CD14-positive monocyte (primary cell): ENCODE measurements around the gene RCAN3. TPM values are rescaled to one million over a fixed set of nuclear protein-coding genes. Genes with fewer than 3 reads are reported as not detected.

Experiments
- DNase-seq, 3 donors: peaks; one replicate each; pipeline ENCODE4 v3.0.0-alpha.2; 2011 to 2022
- H2AFZ ChIP-seq: 2 replicates; pipeline ENCODE4 v1.6.0; 2012; ENCODE audit warnings: mild to moderate bottlenecking, low read depth, low read length, inconsistent platforms; ENCODE audit not compliant: insufficient read depth, poor library complexity, severe bottlenecking
- H3K27ac ChIP-seq, 2 donors: 1 replicate in 1 of 2; 2 replicates in 1 of 2; pipeline ENCODE4 v1.5.1; 2012 to 2013; ENCODE audit warnings: low read length in 2 of 2, control low read depth in 1 of 2, inconsistent platforms in 1 of 2, low read depth in 1 of 2, mild to moderate bottlenecking in 1 of 2
- H3K27me3 ChIP-seq, 2 donors: one replicate each; pipeline versions ENCODE4 v1.6.0 to v1.6.1; 2011 to 2013; ENCODE audit warnings: low read length in 2 of 2; ENCODE audit not compliant: control insufficient read depth in 2 of 2, insufficient read depth in 2 of 2
- H3K36me3 ChIP-seq, 2 donors: replicated peaks in 1 of 2; 1 replicate in 1 of 2; 2 replicates in 1 of 2; pipeline versions ENCODE4 v1.5.1 to v1.6.1; 2012 to 2013; ENCODE audit warnings: low read length in 2 of 2, control low read depth in 1 of 2, inconsistent platforms in 1 of 2, mild to moderate bottlenecking in 1 of 2; ENCODE audit not compliant: insufficient read depth in 2 of 2, control insufficient read depth in 1 of 2
- H3K4me1 ChIP-seq, 2 donors: 1 replicate in 1 of 2; 2 replicates in 1 of 2; pipeline versions ENCODE4 v1.5.1 to v1.6.1; 2012 to 2013; ENCODE audit warnings: low read length in 2 of 2, control low read depth in 1 of 2, inconsistent platforms in 1 of 2, mild to moderate bottlenecking in 1 of 2, moderate library complexity in 1 of 2; ENCODE audit not compliant: insufficient read depth in 2 of 2, control insufficient read depth in 1 of 2
- H3K4me2 ChIP-seq: replicated peaks from 2 replicates; pipeline ENCODE3; 2012; ENCODE audit warnings: low read length, moderate library complexity, mild to moderate bottlenecking; ENCODE audit not compliant: poor library complexity, severe bottlenecking; ENCODE audit errors: extremely low read depth
- H3K4me3 ChIP-seq, 3 experiments: fragments of 200-600 bp in 1 of 3; sonication (generic) in 1 of 3; replicated peaks in 1 of 3; 1 replicate in 2 of 3; 2 replicates in 1 of 3; pipeline ENCODE4 v1.5.1; 2011 to 2013; ENCODE audit warnings: low read length in 3 of 3, mild to moderate bottlenecking in 3 of 3, control low read depth in 2 of 3, low read depth in 2 of 3, inconsistent platforms in 1 of 3, moderate library complexity in 1 of 3
- H3K79me2 ChIP-seq: 2 replicates; pipeline ENCODE4 v1.6.0; 2012; ENCODE audit warnings: mild to moderate bottlenecking, control low read depth, inconsistent platforms, low read length, moderate library complexity; ENCODE audit not compliant: insufficient read depth
- H3K9ac ChIP-seq: 2 replicates; pipeline ENCODE4 v1.6.0; 2017; ENCODE audit warnings: low read length, mild to moderate bottlenecking; ENCODE audit not compliant: insufficient read depth, poor library complexity, severe bottlenecking
- H3K9me3 ChIP-seq, 2 donors: replicated peaks in 1 of 2; 1 replicate in 1 of 2; 2 replicates in 1 of 2; pipeline versions ENCODE4 v1.5.1 to v1.6.1; 2012 to 2013; ENCODE audit warnings: low read length in 2 of 2, control low read depth in 1 of 2; ENCODE audit not compliant: control insufficient read depth in 1 of 2, insufficient read depth in 1 of 2
- H4K20me1 ChIP-seq: 2 replicates; pipeline ENCODE4 v1.6.0; 2012; ENCODE audit warnings: mild to moderate bottlenecking, low read length, control low read depth, moderate library complexity; ENCODE audit not compliant: insufficient read depth
- H3K27ac Mint-ChIP-seq, 7 donors: one replicate each; pipeline ENCODE4 v1.8.0; 2020; ENCODE audit warnings: mild to moderate bottlenecking in 7 of 7, mixed read lengths in 7 of 7, moderate library complexity in 6 of 7, inconsistent platforms in 2 of 7
- H3K27me3 Mint-ChIP-seq, 3 donors: one replicate each; pipeline ENCODE4 v1.8.0; 2021 to 2022; ENCODE audit warnings: low read depth in 3 of 3, mild to moderate bottlenecking in 3 of 3, mixed read lengths in 3 of 3, moderate library complexity in 3 of 3, inconsistent platforms in 1 of 3
- H3K36me3 Mint-ChIP-seq, 2 donors: one replicate each; pipeline ENCODE4 v1.8.0; 2020; ENCODE audit warnings: mixed read lengths in 2 of 2, inconsistent platforms in 1 of 2, mild to moderate bottlenecking in 1 of 2
- H3K4me1 Mint-ChIP-seq: one replicate; pipeline ENCODE4 v1.8.0; 2020; ENCODE audit warnings: mild to moderate bottlenecking, mixed read lengths
- H3K4me3 Mint-ChIP-seq, 2 donors: one replicate each; pipeline ENCODE4 v1.8.0; 2020; ENCODE audit warnings: mild to moderate bottlenecking in 2 of 2, mixed read lengths in 2 of 2, moderate library complexity in 1 of 2
- H3K9me3 Mint-ChIP-seq, 7 donors: one replicate each; pipeline ENCODE4 v1.8.0; 2020 to 2022; ENCODE audit warnings: mixed read lengths in 7 of 7, mild to moderate bottlenecking in 6 of 7, moderate library complexity in 6 of 7, inconsistent platforms in 2 of 7
- CTCF ChIP-seq: fragments of 200-600 bp; IDR thresholded peaks from one replicate; pipeline ENCODE4 v1.8.0; 2022; ENCODE audit warnings: antibody characterized with exemption, mild to moderate bottlenecking
- WGBS: methylation state at CpG from one replicate; pipeline ENCODE4 v1.1.5; 2013; ENCODE audit warnings: missing lambda C conversion rate; ENCODE audit not compliant: insufficient coverage; 5-methylcytosine and 5-hydroxymethylcytosine counted together
- intact Hi-C, 2 donors: fragments of 100-400 bp; cut with micrococcal nuclease; formaldehyde crosslinking; loops; one replicate each; pipeline versions ENCODE4 v1.15.0 to v1.15.1; 2023
- polyA plus RNA-seq, 3 donors: library from polyadenylated mRNA; depleted of rRNA in 1 of 3; unstranded in 2 of 3; stranded (reverse) in 1 of 3; fragments of 300-500 nt in 2 of 3; fragments of >200 nt in 1 of 3; fragmentation: Illumina TruSeq in 2 of 3; gene quantifications; 1 replicate in 2 of 3; 2 replicates in 1 of 3; pipeline ENCODE4 v1.2.3, GENCODE V29; 2012 to 2021

Gene RCAN3
- polyA plus RNA-seq, 3 donors, result 7.1 to 9.1 (median 8.8) TPM

- H3K4me2 ChIP-seq, result no peak overlapping the region
- no peaks in the 10 kb centered on the region for H3K9me3 ChIP-seq
- no peaks in the 10 kb centered on the region for H3K4me1 ChIP-seq
- Mint-ChIP-seq H3K4me3 (no peak overlapping the region), H3K36me3 (peaks cover 9% of the 10 kb centered on the region in 2 donors), H3K9me3 (no peaks in the 10 kb centered on the region), H3K27me3 (peaks cover 5 to 10% (median 7%) of the 10 kb centered on the region in 3 donors), H3K4me1 (peaks cover 18% of the 10 kb centered on the region), H3K27ac (no peak overlapping the region)
- no peaks in the 10 kb centered on the region for H4K20me1 ChIP-seq
- H3K27ac ChIP-seq, result no peak overlapping the region
- no peak overlapping the region for H2AFZ ChIP-seq
- no peaks in the 10 kb centered on the region for H3K79me2 ChIP-seq
- no peak overlapping the region for H3K4me3 ChIP-seq
- TF ChIP-seq CTCF, result no peak
- no peaks in the 10 kb centered on the region for H3K27me3 ChIP-seq
- no peak overlapping the region for H3K9ac ChIP-seq
- no peak for DNase-seq
- intact Hi-C loops, result no loop called here
- H3K36me3 ChIP-seq, result peaks cover 0 to 4% of the 10 kb centered on the region in 2 donors
These were observed 41.6 kb downstream of the RCAN3 start for GRCh38 chr1:24544239-24544638.

GRCh38 chr1:24545662-24546061, 43.0 kb downstream of the RCAN3 start:
- no peak for DNase-seq
- Mint-ChIP-seq H3K27ac (no peak overlapping the region), H3K4me3 (no peak overlapping the region), H3K27me3 (peaks cover 13 to 18% (median 15%) of the 10 kb centered on the region in 3 donors), H3K9me3 (no peaks in the 10 kb centered on the region), H3K36me3 (peaks cover 0 to 3% of the 10 kb centered on the region in 2 donors), H3K4me1 (peaks cover 18% of the 10 kb centered on the region)
- Histone ChIP-seq H3K4me2 (no peak overlapping the region), H4K20me1 (no peaks in the 10 kb centered on the region), H3K4me3 (no peak overlapping the region), H3K79me2 (no peaks in the 10 kb centered on the region), H3K27ac (no peak overlapping the region), H3K36me3 (no peaks in the 10 kb centered on the region), H2AFZ (no peak overlapping the region), H3K27me3 (no peaks in the 10 kb centered on the region), H3K9me3 (no peaks in the 10 kb centered on the region), H3K9ac (no peak overlapping the region), H3K4me1 (no peaks in the 10 kb centered on the region)
- intact Hi-C loops, result no loop called here
- no CpG with 5 or more reads among the region's 1 CpG for WGBS
- no peak for TF ChIP-seq CTCF
